Keratinocyte (primary cell): ENCODE data around the gene ACTR3C. TPM values are rescaled to one million over a fixed set of nuclear protein-coding genes. Genes with fewer than 3 reads are reported as not detected.
"Not testable (repeated sequence)": the region's sequence is repeated elsewhere in the genome, so short reads cannot be mapped to it uniquely, and the experiment has no call there.

Experiments
- DNase-seq: peaks from one replicate; pipeline ENCODE4 v3.0.0-alpha.2; 2011; ENCODE audit warnings: low read depth, missing footprints, low spot score
- FAIRE-seq: peaks from 2 replicates; lab custom pipeline; 2011; peaks lifted over from hg19 to GRCh38; lab: Jason Lieb, UNC
- H2AFZ ChIP-seq: 2 replicates; pipeline ENCODE4 v1.6.0; 2012; ENCODE audit warnings: low read length, control low read depth, inconsistent platforms; ENCODE audit not compliant: control insufficient read depth
- H3K27ac ChIP-seq: 2 replicates; pipeline ENCODE4 v1.5.1; 2011; ENCODE audit warnings: low read length; ENCODE audit not compliant: control insufficient read depth, insufficient read depth
- H3K27me3 ChIP-seq: 3 replicates; pipeline ENCODE4 v1.6.0; 2011; ENCODE audit warnings: low read length; ENCODE audit not compliant: control insufficient read depth, insufficient read depth; ENCODE audit errors: extremely low read depth
- H3K36me3 ChIP-seq, 2 experiments: 2 replicates in 1 of 2; 3 replicates in 1 of 2; pipeline ENCODE4 v1.5.1; 2011; ENCODE audit warnings: low read length in 2 of 2, mild to moderate bottlenecking in 1 of 2; ENCODE audit not compliant: control insufficient read depth in 2 of 2, insufficient read depth in 2 of 2; ENCODE audit errors: extremely low read depth in 1 of 2
- H3K4me1 ChIP-seq: 3 replicates; pipeline ENCODE4 v1.5.1; 2011; ENCODE audit warnings: low read length; ENCODE audit not compliant: control insufficient read depth, insufficient read depth; ENCODE audit errors: extremely low read depth
- H3K4me2 ChIP-seq: 3 replicates; pipeline ENCODE4 v1.6.0; 2011; ENCODE audit warnings: low read depth, low read length; ENCODE audit not compliant: control insufficient read depth, insufficient read depth; ENCODE audit errors: extremely low read depth
- H3K4me3 ChIP-seq, 3 experiments: fragments of 200-600 bp in 1 of 3; sonication (generic) in 1 of 3; 2 replicates in 2 of 3; 3 replicates in 1 of 3; pipeline ENCODE4 v1.5.1; 2011 to 2016; ENCODE audit warnings: low read length in 3 of 3, mild to moderate bottlenecking in 3 of 3, control low read depth in 2 of 3, inconsistent platforms in 1 of 3, low read depth in 1 of 3, mixed read lengths in 1 of 3, mixed run types in 1 of 3, moderate library complexity in 1 of 3; ENCODE audit not compliant: control insufficient read depth in 2 of 3, insufficient read depth in 2 of 3; ENCODE audit errors: extremely low read depth in 1 of 3
- H3K79me2 ChIP-seq: 2 replicates; pipeline ENCODE4 v1.6.0; 2012; ENCODE audit warnings: low read length; ENCODE audit not compliant: control insufficient read depth, insufficient read depth
- H3K9ac ChIP-seq: 3 replicates; pipeline ENCODE4 v1.6.0; 2011; ENCODE audit warnings: low read length; ENCODE audit not compliant: control insufficient read depth, insufficient read depth; ENCODE audit errors: extremely low read depth
- H3K9me1 ChIP-seq: 3 replicates; pipeline ENCODE4 v1.6.0; 2011; ENCODE audit warnings: low read length; ENCODE audit not compliant: control insufficient read depth, insufficient read depth; ENCODE audit errors: extremely low read depth
- H3K9me3 ChIP-seq: 2 replicates; pipeline ENCODE4 v1.5.1; 2012; ENCODE audit warnings: low read depth, low read length; ENCODE audit not compliant: control insufficient read depth
- H4K20me1 ChIP-seq: 3 replicates; pipeline ENCODE4 v1.6.0; 2011; ENCODE audit warnings: low read length; ENCODE audit not compliant: control insufficient read depth, insufficient read depth; ENCODE audit errors: extremely low read depth
- dilution Hi-C: fragments of 300-500 bp; cut with MboI; formaldehyde crosslinking; loops from one replicate; pipeline ENCODE4 v1.7.0; 2020; ENCODE audit warnings: low sequenced_read_pairs; ENCODE audit not compliant: extremely low pct_ligation_motif_present
- polyA plus RNA-seq, 5 experiments: library from polyadenylated mRNA; depleted of rRNA in 3 of 5; stranded (reverse) in 3 of 5; stranded (forward) in 1 of 5; unstranded in 1 of 5; fragments of >200 nt; gene quantifications; 1 replicate in 1 of 5; 2 replicates in 3 of 5; 3 replicates in 1 of 5; pipeline versions ENCODE4 v1.2.1 to v1.2.3, GENCODE V29; 2011 to 2012; ENCODE audit warnings: missing spikeins in 2 of 5, low read depth in 1 of 5, low replicate concordance in 1 of 5

ACTR3C gene
- polyA plus RNA-seq, 1 donor (not counting 4 experiments of a cell fraction or from before 2014, with no cell fraction given) = 1.3 TPM

GRCh38 chr7:150202894-150203293 is 120.5 kb downstream of the ACTR3C start:
- H4K20me1 ChIP-seq, H3K9ac ChIP-seq, DNase-seq, H3K4me1 ChIP-seq, dilution Hi-C loops, H3K4me3 ChIP-seq, H2AFZ ChIP-seq, H3K9me3 ChIP-seq, H3K36me3 ChIP-seq, H3K79me2 ChIP-seq, H3K27me3 ChIP-seq, H3K4me2 ChIP-seq, H3K9me1 ChIP-seq, FAIRE-seq, H3K27ac ChIP-seq: not testable (repeated sequence)

Other genes with a start within 250 kb of the ACTR3C start
- 1.0 to 2.5 TPM (median 1.7 TPM) in 3 replicates for gene LRRC61, start 190 bp downstream of the ACTR3C start, polyA plus RNA-seq
- gene RARRES2, start 18.1 kb upstream of the ACTR3C start, polyA plus RNA-seq = not detected in 3 replicates
- 9.3 to 13.9 TPM (median 9.5 TPM) in 3 replicates for gene REPIN1, start 45.3 kb upstream of the ACTR3C start, polyA plus RNA-seq
- gene ZNF775, start 55.8 kb upstream of the ACTR3C start, polyA plus RNA-seq = 1.0 to 1.9 TPM (median 1.1 TPM) in 3 replicates
- 0.06 to 0.26 TPM (median 0.14 TPM) in 3 replicates for gene GIMAP8, start 127.1 kb upstream of the ACTR3C start, polyA plus RNA-seq
- not detected in 3 replicates for gene GIMAP7, start 191.3 kb upstream of the ACTR3C start, polyA plus RNA-seq
- 0.07 TPM in 1 of 3 replicates, not detected in the others for gene GIMAP4, start 243.8 kb upstream of the ACTR3C start, polyA plus RNA-seq